ENCODE data around the gene MANSC1. TPM values are rescaled to one million over a fixed set of nuclear protein-coding genes. Genes with fewer than 3 reads are reported as not detected.

Gene MANSC1
- total and polyA plus RNA-seq, 2 of the 13 experiments (the other 11 are each of a cell fraction or from before 2014, with no cell fraction given), result 1.9 to 4.2 TPM

GRCh38 chr12:12350868-12351463 is 924 bp upstream of the MANSC1 start (continued):
- TF ChIP-seq EP300 (IDR thresholded peaks at IDR 0.05; ENCODE audit: low read depth in 2 of 2, low read length in 2 of 2), result peak; percentile 15 to 80; a peak in 2 of 4 replicates
- peak; percentile 68; the same call in 1 of the 2 replicates for TF ChIP-seq EP300 (CRISPR knock-in tag; IDR thresholded peaks at IDR 0.05; ENCODE audit: borderline replicate concordance)
- TF ChIP-seq, protein P1, sequence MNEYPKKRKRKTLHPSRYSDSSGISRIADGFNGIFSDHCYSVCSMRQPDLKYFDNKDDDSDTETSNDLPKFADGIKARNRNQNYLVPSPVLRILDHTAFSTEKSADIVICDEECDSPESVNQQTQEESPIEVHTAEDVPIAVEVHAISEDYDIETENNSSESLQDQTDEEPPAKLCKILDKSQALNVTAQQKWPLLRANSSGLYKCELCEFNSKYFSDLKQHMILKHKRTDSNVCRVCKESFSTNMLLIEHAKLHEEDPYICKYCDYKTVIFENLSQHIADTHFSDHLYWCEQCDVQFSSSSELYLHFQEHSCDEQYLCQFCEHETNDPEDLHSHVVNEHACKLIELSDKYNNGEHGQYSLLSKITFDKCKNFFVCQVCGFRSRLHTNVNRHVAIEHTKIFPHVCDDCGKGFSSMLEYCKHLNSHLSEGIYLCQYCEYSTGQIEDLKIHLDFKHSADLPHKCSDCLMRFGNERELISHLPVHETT (CRISPR knock-in tag; conservative IDR thresholded peaks at IDR 0.05), result 0 out of 2 replicates have a peak, but pooled peaks have one; percentile 35
- peak; percentile 22; the same call in 1 of the 2 replicates for TF ChIP-seq ISL2 (CRISPR knock-in tag; IDR thresholded peaks at IDR 0.05)
- TF ChIP-seq RBAK (CRISPR knock-in tag; IDR thresholded peaks at IDR 0.05), result no peak
- TF ChIP-seq, protein P2, sequence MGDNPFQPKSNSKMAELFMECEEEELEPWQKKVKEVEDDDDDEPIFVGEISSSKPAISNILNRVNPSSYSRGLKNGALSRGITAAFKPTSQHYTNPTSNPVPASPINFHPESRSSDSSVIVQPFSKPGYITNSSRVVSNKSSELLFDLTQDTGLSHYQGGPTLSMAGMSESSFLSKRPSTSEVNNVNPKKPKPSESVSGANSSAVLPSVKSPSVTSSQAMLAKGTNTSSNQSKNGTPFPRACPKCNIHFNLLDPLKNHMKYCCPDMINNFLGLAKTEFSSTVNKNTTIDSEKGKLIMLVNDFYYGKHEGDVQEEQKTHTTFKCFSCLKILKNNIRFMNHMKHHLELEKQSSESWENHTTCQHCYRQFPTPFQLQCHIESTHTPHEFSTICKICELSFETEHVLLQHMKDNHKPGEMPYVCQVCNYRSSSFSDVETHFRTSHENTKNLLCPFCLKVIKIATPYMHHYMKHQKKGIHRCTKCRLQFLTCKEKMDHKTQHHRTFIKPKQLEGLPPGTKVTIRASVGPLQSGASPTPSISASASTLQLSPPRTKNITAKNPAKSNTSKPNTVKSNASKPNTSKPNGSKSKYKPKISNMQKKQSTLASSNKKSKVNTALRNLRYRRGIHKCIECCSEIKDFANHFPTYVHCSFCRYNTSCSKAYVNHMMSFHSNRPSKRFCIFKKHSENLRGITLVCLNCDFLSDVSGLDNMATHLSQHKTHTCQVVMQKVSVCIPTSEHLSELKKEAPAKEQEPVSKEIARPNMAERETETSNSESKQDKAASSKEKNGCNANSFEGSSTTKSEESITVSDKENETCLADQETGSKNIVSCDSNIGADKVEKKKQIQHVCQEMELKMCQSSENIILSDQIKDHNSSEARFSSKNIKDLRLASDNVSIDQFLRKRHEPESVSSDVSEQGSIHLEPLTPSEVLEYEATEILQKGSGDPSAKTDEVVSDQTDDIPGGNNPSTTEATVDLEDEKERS (CRISPR knock-in tag; IDR thresholded peaks at IDR 0.05), result no peak
- no peak for TF ChIP-seq ARNT (IDR thresholded peaks at IDR 0.05)
- TF ChIP-seq PITX1 (CRISPR knock-in tag; IDR thresholded peaks at IDR 0.05), result peak; percentile 61; the same call in 1 of the 2 replicates
- TF ChIP-seq NCOR1 (IDR thresholded peaks at IDR 0.05; ENCODE audit: borderline replicate concordance, low read length), result peak; percentile 67; the same call in 1 of the 2 replicates
- TF ChIP-seq MED13 (CRISPR knock-in tag; IDR thresholded peaks at IDR 0.05), result no peak
- TF ChIP-seq ZKSCAN5 (CRISPR knock-in tag; IDR thresholded peaks at IDR 0.05), result no peak
- TF ChIP-seq ZBTB3 (CRISPR knock-in tag; IDR thresholded peaks at IDR 0.05; ENCODE audit: borderline replicate concordance, low read depth), result no peak
- 0 out of 2 replicates have a peak, but pooled peaks have one; percentile 8 for TF ChIP-seq RARA (CRISPR knock-in tag; IDR thresholded peaks at IDR 0.05)
- TF ChIP-seq REPIN1 (CRISPR knock-in tag; IDR thresholded peaks at IDR 0.05; ENCODE audit: borderline replicate concordance, low read depth), result peak; percentile 40; the same call in 1 of the 2 replicates
- no peak for TF ChIP-seq GABPA (IDR thresholded peaks at IDR 0.05; ENCODE audit: low read depth, low read length)
- peak; percentile 39; the same call in 1 of the 2 replicates for TF ChIP-seq GABPA (CRISPR knock-in tag; IDR thresholded peaks at IDR 0.05; ENCODE audit: low read depth)
- TF ChIP-seq TCF7L2 (IDR thresholded peaks at IDR 0.05; ENCODE audit: low read depth, low read length), result 0 out of 2 replicates have a peak, but pooled peaks have one; percentile 17
- TF ChIP-seq, protein P3, sequence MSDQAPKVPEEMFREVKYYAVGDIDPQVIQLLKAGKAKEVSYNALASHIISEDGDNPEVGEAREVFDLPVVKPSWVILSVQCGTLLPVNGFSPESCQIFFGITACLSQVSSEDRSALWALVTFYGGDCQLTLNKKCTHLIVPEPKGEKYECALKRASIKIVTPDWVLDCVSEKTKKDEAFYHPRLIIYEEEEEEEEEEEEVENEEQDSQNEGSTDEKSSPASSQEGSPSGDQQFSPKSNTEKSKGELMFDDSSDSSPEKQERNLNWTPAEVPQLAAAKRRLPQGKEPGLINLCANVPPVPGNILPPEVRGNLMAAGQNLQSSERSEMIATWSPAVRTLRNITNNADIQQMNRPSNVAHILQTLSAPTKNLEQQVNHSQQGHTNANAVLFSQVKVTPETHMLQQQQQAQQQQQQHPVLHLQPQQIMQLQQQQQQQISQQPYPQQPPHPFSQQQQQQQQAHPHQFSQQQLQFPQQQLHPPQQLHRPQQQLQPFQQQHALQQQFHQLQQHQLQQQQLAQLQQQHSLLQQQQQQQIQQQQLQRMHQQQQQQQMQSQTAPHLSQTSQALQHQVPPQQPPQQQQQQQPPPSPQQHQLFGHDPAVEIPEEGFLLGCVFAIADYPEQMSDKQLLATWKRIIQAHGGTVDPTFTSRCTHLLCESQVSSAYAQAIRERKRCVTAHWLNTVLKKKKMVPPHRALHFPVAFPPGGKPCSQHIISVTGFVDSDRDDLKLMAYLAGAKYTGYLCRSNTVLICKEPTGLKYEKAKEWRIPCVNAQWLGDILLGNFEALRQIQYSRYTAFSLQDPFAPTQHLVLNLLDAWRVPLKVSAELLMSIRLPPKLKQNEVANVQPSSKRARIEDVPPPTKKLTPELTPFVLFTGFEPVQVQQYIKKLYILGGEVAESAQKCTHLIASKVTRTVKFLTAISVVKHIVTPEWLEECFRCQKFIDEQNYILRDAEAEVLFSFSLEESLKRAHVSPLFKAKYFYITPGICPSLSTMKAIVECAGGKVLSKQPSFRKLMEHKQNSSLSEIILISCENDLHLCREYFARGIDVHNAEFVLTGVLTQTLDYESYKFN (CRISPR knock-in tag; conservative IDR thresholded peaks at IDR 0.05), result peak; percentile 49
- TF ChIP-seq ZSCAN12 (CRISPR knock-in tag; IDR thresholded peaks at IDR 0.05), result no peak
- TF ChIP-seq CCDC6 (CRISPR knock-in tag; IDR thresholded peaks at IDR 0.05), result no peak
- TF ChIP-seq ZNF607 (CRISPR knock-in tag; IDR thresholded peaks at IDR 0.05; ENCODE audit: borderline replicate concordance), result no peak
- TF ChIP-seq KLF11 (CRISPR knock-in tag; IDR thresholded peaks at IDR 0.05), result peak; percentile 53; the same call in 1 of the 2 replicates

Data from HepG2 (cell line).